GM21786 (cell line): ENCODE results near the gene SEMA5A.

ENCODE experiments used
- ATAC-seq: cut with Tn5 transposase; IDR thresholded peaks from one replicate; pipeline ENCODE4 v1.9.1; 2021; ENCODE audit not compliant: unreplicated experiment

The SEMA5A gene

DNA sequence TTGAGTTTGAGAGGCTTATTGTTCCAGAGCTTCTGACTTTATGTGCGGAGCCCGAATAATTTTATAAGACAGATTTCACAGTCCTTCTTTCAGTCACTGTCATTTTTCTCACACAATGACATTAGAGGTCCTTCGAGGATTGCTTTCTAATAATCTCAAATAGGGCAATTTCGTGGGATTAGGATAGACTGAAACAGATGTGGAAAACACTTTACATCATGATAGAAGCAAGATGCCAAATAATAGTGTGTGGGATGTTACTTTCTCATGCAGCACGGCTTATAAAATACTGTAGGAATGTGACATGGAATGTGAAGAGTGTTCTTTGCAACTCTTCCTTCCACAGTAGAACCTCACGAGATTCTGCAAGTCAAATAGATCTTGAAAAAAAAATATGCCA, 451.3 kb downstream of the SEMA5A start:
- ATAC-seq = no peak

- ATAC-seq = no peak
Measured at GRCh38 chr5:9091896-9092662, 453.8 kb downstream of the SEMA5A start.

- ATAC-seq = no peak
Measured at GRCh38 chr5:9090381-9091026, 455.4 kb downstream of the SEMA5A start.

- ATAC-seq = no peak
Measured at GRCh38 chr5:9089893-9090292, 456.0 kb downstream of the SEMA5A start.

DNA sequence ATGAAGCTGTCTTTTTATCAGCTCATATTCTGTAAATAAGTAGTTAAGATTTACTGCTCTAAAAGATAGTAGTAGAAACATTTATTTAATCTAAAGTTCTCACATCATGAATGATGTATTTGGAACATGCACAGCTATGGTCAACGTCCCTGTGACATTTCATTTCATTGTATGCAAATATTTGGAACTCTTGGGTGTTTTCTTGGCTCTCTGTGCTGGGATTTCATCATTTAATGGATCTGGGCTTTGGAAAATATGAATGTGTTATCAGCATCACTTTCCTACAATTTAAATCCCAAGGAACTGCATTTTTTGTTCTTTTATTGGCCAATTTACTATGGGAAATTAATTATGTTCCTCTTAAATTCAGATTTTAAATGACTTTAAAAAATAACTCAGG, 462.9 kb downstream of the SEMA5A start:
- ATAC-seq = no peak

GRCh38 chr5:9072701-9073100, 473.2 kb downstream of the SEMA5A start:
- ATAC-seq = no peak

GRCh38 chr5:9071524-9071923, 474.4 kb downstream of the SEMA5A start:
- no peak for ATAC-seq

- no peak for ATAC-seq
Measured at GRCh38 chr5:9071074-9071473, 474.8 kb downstream of the SEMA5A start.

GRCh38 chr5:9069650-9070049, 476.2 kb downstream of the SEMA5A start:
- no peak for ATAC-seq

- no peak for ATAC-seq
Measured at GRCh38 chr5:9067154-9067553, 478.7 kb downstream of the SEMA5A start.

GRCh38 chr5:9066349-9066748, 479.5 kb downstream of the SEMA5A start:
- ATAC-seq = no peak

DNA sequence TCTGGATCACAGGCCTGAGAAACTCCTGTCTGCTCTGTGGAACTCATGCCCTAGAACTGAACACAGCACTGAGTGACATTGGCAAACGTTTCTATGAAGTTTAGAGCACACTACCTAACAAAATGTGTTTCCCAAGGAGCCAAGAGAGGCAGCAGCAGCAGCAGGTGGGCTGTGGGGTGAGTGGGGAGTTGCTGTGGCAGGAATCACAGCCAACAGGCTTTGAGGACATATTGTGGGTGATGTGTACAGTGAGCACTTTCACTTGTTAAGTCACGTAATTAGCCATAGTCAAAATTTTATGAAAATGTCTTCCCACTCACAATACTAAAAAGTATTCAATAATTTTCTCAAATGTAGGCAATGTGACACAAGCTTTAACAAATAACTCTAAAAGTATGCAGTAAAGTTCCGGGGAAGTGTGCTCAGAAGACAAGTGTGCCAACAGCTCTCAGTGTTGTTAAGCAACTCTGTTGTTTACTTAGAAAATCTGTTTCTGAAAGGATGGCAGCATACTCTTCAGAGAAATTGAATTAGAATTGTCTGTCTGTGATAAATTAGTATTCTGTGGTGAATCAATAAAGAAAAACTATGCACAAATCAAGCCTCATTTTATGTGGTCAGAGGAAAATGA, 482.1 kb downstream of the SEMA5A start:
- no peak for ATAC-seq

GRCh38 chr5:9062873-9063272, 483.0 kb downstream of the SEMA5A start:
- peak; percentile 54 for ATAC-seq

DNA sequence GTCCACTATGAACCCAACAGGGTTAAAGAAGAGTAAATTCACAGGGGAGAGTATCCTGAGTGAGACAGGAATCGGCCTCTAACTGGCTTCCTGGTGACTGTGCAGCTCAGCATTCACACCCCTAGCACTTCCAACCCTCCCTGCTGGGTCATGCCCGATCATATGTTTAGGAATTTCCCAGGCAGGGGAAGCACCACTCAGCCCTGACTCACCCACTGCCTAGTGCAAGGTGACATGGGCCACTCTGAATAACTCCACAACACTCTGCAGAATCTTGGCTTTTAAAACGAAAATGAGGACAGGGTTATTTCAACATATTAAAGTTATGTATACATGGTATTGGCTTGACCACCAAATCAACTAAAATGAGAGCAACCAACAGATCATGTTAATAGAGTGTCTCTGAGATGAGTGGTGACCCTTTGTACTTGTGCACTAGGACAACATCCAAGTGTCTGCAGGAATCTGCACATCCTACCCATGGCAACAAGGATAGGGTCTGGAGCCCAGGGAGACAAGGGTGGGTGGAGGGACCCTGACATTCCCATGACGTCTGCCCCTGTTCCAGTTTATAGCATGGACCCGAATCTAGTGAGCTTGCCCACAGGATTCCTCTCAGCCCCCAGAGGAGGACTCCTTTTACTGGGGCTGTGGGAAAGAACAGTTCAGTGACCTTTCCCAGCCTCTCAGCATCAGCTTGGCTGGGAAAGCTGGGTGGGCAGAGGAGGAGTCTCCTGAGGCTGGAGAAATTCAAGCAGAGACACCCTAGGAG, 485.8 kb downstream of the SEMA5A start:
- ATAC-seq = no peak

- ATAC-seq = no peak
Measured at GRCh38 chr5:9058666-9059065, 487.2 kb downstream of the SEMA5A start.

DNA sequence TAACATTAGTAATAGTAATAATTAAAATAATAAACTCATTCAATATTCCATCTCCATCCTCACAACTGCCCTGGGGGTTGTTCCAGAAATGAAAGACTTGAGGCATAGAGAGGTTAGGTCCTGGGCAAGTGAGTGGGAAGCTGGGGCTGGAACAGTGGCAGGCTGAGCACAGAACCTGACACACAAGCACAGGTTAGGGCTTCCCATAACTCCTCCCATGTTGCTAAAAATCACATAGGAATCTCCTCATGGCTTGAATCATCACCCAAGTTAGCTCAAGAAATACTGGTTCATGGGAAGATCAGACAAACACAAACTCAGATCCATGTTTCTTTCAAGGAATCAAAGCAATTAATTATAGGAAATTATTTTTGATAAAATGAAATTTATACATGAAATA, 487.7 kb downstream of the SEMA5A start:
- no peak for ATAC-seq

DNA sequence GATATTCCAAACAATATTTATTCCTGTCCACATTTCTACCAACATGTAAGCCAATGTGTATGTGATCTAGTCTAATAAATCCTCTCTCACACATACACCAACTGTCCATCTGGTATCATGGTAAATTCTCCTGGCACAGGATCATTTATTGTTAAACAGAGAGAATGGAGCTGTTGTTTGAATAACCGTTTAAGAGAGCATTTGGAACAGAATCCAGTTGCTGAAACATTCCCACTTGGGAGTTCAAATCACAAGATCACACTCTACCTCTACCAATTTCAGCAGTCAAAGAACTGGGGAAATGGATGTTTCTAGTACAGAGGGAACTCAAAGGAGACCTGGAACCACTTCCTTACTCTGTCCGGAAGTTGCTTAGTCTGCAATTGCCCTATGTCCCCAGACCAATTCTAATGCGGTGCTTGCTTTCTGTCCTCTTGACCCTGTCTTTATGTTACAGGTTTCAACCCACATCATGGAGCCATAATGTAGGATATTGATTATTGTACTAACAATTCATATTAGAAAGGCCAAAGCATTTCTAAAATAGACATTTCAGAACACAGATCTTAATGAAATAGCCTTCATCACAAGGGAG, 488.4 kb downstream of the SEMA5A start:
- no peak for ATAC-seq

GRCh38 chr5:9056046-9056445, 489.8 kb downstream of the SEMA5A start:
- ATAC-seq = no peak

- ATAC-seq = no peak
Measured at GRCh38 chr5:9054821-9055589, 490.9 kb downstream of the SEMA5A start.

- no peak for ATAC-seq
Measured at GRCh38 chr5:9054322-9054721, 491.6 kb downstream of the SEMA5A start.
